HG03103 (cell line): ENCODE measurements around the gene RAD51.
"Not testable (repeated sequence)": the region's sequence is repeated elsewhere in the genome, so short reads cannot be mapped to it uniquely, and the experiment has no call there.

Experiments
- ATAC-seq: cut with Tn5 transposase; IDR thresholded peaks from one replicate; pipeline ENCODE4 v1.9.1; 2021; ENCODE audit warnings: low read depth; ENCODE audit not compliant: unreplicated experiment

The RAD51 gene

DNA sequence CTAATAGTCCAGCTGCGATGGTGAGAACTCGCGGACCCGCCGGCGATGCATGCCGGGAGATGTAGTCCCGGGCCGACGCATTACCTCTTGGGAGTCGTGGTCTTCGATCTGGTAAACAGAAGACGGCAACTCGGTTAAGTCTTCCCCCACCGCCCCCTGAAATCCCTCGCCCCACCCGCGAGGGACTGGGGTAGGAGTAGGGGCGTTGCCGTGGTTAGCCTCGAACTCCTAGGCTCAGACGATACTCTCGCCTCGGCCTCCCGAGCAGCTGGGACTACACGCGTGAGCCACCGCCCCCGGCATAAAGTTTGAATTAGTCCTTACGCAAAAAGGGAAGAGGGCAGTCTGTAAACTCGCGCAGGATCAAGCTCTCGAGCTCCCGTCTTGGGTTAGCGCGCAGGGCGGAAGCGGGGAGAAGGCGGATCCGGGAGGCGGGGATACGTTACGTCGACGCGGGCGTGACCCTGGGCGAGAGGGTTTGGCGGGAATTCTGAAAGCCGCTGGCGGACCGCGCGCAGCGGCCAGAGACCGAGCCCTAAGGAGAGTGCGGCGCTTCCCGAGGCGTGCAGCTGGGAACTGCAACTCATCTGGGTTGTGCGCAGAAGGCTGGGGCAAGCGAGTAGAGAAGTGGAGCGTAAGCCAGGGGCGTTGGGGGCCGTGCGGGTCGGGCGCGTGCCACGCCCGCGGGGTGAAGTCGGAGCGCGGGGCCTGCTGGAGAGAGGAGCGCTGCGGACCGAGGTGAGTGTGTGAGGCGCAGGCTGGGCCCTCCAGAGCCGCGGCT lies at the start of gene RAD51:
RAD51 (plus strand) TSS at position 487 of the 781 bp plus-strand sequence. CDS start 3,585 bp downstream, outside the sequence.
- ATAC-seq, result peak; percentile 74

GRCh38 chr15:40647523-40647922 lies 47.5 kb upstream of the RAD51 start:
- no peak for ATAC-seq

- ATAC-seq, result no peak
Observed at GRCh38 chr15:40650479-40650878, 44.5 kb upstream of the RAD51 start.

GRCh38 chr15:40660686-40661085 lies 34.3 kb upstream of the RAD51 start:
- ATAC-seq, result no peak

GRCh38 chr15:40664909-40665308 lies 30.1 kb upstream of the RAD51 start:
- no peak for ATAC-seq

GRCh38 chr15:40676290-40676689 lies 18.7 kb upstream of the RAD51 start:
- not testable (repeated sequence) for ATAC-seq

DNA sequence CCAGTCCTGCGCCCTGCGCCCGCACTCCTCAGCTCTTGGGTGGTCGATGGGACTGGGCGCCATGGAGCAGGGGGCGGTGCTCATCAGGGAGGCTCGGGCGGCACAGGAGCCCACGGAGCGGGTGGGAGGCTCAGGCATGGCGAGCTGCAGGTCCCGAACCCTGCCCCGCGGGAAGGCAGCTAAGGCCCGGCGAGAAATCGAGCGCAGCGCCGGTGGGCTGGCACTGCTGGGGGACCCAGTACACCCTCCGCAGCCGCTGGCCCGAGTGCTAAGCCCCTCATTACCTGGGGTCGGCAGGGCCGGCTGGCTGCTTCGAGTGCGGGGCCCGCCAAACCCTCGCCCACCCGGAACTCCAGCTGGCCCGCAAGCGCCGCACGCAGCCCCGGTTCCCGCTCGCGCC lies 18.1 kb upstream of the RAD51 start:
- not testable (repeated sequence) for ATAC-seq

GRCh38 chr15:40680151-40680550 lies 14.8 kb upstream of the RAD51 start:
- ATAC-seq, result no peak

DNA sequence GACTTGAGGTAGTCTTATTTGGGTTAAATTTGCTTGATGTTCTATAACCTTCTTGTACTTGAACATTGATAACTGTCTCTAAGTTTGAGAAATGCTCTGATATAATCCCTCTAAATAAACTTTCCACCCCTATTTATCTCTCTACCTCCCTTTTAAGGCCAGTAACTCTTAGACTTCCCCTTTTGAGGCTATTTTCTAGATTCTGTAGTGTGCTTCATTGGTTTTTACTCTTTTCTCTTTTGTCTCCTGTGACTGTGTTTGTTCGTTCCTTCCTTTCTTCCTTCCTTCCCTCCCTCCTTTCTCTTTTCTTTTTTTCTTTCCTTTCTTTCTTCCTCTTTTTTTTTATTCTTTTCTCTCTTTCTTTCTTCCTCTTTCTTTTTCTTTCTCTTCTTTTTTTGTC lies 14.0 kb upstream of the RAD51 start:
- ATAC-seq, result not testable (repeated sequence)

GRCh38 chr15:40684381-40684780 lies 10.6 kb upstream of the RAD51 start:
- ATAC-seq, result no peak

- no peak for ATAC-seq
Observed at GRCh38 chr15:40685376-40685775, 9.6 kb upstream of the RAD51 start.

GRCh38 chr15:40688932-40689799 lies 5.8 kb upstream of the RAD51 start:
- ATAC-seq, result no peak

GRCh38 chr15:40691737-40692136 lies 3.2 kb upstream of the RAD51 start:
- ATAC-seq, result no peak

DNA sequence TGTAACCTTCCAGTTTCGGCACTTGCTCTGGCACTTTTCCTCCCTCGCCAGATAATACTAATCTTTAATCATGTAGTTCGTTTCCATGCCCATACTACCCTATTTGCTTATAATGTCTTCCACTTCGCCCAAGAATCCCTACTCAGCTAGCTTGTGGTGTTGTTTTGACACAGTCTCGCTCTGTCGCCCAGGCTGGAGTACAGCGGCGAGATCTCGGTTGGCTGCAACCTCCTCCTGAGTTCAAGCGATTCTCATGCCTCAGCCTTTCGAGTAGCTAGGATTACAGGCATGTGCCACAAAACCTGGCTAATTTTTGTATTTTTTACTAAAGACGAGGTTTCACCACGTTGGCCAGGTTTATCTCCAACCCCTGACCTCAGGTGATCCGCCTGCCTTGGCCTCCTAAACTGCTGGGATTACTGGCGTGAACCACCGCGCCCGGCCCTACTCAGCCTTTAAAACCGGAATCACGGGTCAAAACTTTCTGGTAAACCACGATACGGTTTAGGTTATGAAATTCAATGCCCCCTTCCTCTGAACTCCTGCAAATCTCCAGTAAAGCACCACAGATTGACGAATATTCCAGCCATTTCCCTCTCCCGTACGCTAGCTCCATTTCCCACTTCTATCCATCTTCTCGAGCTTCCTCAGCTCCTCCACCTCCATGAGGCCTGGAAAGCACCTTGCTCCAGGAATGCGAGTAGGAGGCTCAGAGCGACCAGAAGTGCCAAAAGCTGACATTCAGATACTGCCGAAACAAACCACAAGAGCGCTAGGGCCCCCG lies 878 bp upstream of the RAD51 start:
- ATAC-seq, result no peak

DNA sequence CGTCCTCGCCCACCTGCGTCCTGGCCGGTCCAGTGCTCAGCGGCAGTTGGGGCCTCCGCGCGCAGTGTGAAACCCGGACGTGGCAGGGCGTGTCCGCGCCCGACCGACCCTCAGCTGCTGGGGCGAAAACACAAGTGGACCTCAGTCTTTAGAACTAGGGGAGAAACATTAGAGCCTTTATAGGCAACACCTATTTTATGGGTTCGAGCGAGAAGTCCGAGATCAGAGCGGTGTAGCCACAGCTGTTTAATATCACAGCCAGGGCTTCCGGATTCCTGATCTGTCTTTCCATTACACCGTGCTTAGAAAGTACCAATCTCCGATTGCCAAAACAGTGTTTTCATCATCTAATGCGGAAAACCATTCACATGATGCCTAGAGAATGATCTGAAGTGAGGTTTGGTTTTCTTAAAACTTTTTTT lies 506 bp downstream of the RAD51 start:
- ATAC-seq, result peak; percentile 24

GRCh38 chr15:40696228-40696627 lies 1.3 kb downstream of the RAD51 start:
- no peak for ATAC-seq

DNA sequence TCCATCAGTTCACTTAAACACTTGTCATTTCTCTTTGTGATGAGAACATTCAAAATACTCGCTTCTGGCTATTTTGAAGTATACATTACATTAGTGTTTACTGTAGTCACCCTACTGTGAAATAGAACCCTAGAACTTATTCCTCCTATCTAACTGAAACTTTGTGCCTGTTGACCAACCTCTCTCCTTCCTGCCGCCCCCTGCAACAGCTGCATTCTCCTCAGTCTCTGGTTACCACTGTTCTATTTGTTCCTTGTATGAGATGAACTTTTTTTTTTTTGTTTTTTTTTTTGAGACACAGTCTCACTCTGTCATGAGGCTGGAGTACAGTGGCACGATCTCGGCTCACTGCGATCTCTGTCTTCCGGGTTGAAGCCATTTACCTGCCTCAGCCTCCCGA lies 2.9 kb downstream of the RAD51 start:
- no peak for ATAC-seq

DNA sequence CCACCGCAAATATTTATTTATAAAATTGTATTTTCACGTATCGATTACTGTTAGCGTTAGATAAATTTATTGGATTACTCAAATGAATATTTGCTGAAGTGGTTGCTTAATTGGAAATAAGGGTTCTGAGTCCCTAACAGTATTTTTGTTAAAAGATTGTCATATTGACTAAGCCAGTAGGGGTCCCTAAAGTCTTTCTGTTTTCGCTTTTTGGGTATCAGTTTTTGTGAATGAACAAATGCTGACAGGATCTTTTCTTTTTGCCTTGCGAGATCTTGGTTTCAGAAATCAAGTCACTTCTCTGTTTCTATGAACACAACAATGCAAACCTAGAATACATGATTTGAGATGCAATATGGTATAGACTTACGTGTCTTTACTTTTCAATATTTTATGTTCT lies 7.1 kb downstream of the RAD51 start:
- ATAC-seq, result no peak

DNA sequence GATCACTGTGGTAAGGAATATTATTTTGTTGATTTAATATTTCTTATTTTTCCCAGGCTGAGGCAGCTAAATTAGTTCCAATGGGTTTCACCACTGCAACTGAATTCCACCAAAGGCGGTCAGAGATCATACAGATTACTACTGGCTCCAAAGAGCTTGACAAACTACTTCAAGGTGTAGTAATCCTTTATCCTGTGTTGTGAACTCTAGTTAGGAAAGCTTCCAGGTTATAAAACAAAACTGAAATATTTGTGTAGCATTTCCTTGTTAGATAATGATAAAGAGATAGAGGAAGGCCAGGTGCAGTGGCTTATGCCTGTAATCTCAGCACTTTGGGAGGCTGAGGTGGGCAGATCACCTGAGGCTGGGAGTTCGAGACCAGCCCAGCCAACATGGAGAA lies 11.1 kb downstream of the RAD51 start:
- no peak for ATAC-seq

GRCh38 chr15:40714144-40714543 lies 19.2 kb downstream of the RAD51 start:
- no peak for ATAC-seq

DNA sequence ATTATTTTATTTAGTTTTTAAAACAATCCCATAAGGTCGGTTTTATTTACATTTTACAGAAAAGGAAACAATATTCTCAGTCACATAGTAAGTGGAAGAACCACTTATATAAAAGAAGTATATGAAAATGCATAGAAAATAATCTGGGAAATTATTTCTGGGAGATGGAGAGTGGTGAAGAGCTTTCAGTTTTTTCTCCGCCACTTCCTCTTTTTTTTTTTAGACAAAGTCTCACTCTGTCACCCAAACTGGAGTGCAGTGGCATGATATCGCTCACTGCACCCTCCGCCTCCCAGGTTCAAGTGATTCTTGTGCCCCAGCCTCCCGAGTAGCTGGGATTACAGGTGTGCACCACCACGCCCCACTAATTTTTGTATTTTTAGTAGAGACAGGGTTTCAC lies 21.2 kb downstream of the RAD51 start:
- ATAC-seq, result no peak
